ENCODE results near the gene NUDT9. TPM values are rescaled to one million over a fixed set of nuclear protein-coding genes. Genes with fewer than 3 reads are reported as not detected.
"Not testable (repeated sequence)": the region's sequence is repeated elsewhere in the genome, so short reads cannot be mapped to it uniquely, and the experiment has no call there.

Gene NUDT9
- total RNA-seq, 1 experiment from 2014 or later: 11.3 TPM

- intact Hi-C loops (cut with micrococcal nuclease; ENCODE audit: unreplicated experiment): no loop called here
- no TSS peak for BruUV-seq (replicated peaks)
- no peaks in the 10 kb centered on the region for H3K9me3 ChIP-seq (ENCODE audit: low read depth, low read length, poor library complexity, severe bottlenecking)
- no peaks in the 10 kb centered on the region for H3K36me3 ChIP-seq (ENCODE audit: insufficient read depth, low read length, poor library complexity, severe bottlenecking)
- ChIA-PET POLR2A (ENCODE audit: low non-redundant PET) (no interaction called here), CTCF (no interaction called here)
- TF ChIP-seq CTCF (conservative IDR thresholded peaks at IDR 0.05; ENCODE audit: low read depth, low read length): no peak
- TF ChIP-seq EZH2 (IDR thresholded peaks at IDR 0.05; ENCODE audit: borderline replicate concordance, low read depth, low read length, poor library complexity, severe bottlenecking): no peak
- H3K27ac ChIP-seq (ENCODE audit: low read depth, low read length, poor library complexity, severe bottlenecking): no peak overlapping the region
- DNase-seq (ENCODE audit: low spot score): no peak
- H3K27me3 ChIP-seq (replicated peaks; ENCODE audit: insufficient read depth, low read depth, low read length, poor library complexity): no peaks in the 10 kb centered on the region
- no peak overlapping the region for H3K4me3 ChIP-seq (ENCODE audit: low read depth, low read length, poor library complexity, severe bottlenecking)
- no peaks in the 10 kb centered on the region for H3K4me1 ChIP-seq (ENCODE audit: insufficient read depth, low read length, poor library complexity, severe bottlenecking)
Observed at GRCh38 chr4:87399148-87399547, 23.2 kb upstream of the NUDT9 start.

- no peaks in the 10 kb centered on the region for H3K27me3 ChIP-seq (replicated peaks; ENCODE audit: insufficient read depth, low read depth, low read length, poor library complexity)
- BruUV-seq (replicated peaks): no TSS peak
- H3K4me1 ChIP-seq (ENCODE audit: insufficient read depth, low read length, poor library complexity, severe bottlenecking): no peaks in the 10 kb centered on the region
- H3K4me3 ChIP-seq (ENCODE audit: low read depth, low read length, poor library complexity, severe bottlenecking): no peak overlapping the region
- no peaks in the 10 kb centered on the region for H3K36me3 ChIP-seq (ENCODE audit: insufficient read depth, low read length, poor library complexity, severe bottlenecking)
- H3K27ac ChIP-seq (ENCODE audit: low read depth, low read length, poor library complexity, severe bottlenecking): no peak overlapping the region
- TF ChIP-seq CTCF (conservative IDR thresholded peaks at IDR 0.05; ENCODE audit: low read depth, low read length): no peak
- no peak for TF ChIP-seq EZH2 (IDR thresholded peaks at IDR 0.05; ENCODE audit: borderline replicate concordance, low read depth, low read length, poor library complexity, severe bottlenecking)
- H3K9me3 ChIP-seq (ENCODE audit: low read depth, low read length, poor library complexity, severe bottlenecking): no peaks in the 10 kb centered on the region
- ChIA-PET POLR2A (ENCODE audit: low non-redundant PET) (no interaction called here), CTCF (no interaction called here)
- intact Hi-C loops (cut with micrococcal nuclease; ENCODE audit: unreplicated experiment): no loop called here
- no peak for DNase-seq (ENCODE audit: low spot score)
Observed at GRCh38 chr4:87399954-87400353, 22.4 kb upstream of the NUDT9 start.

DNA sequence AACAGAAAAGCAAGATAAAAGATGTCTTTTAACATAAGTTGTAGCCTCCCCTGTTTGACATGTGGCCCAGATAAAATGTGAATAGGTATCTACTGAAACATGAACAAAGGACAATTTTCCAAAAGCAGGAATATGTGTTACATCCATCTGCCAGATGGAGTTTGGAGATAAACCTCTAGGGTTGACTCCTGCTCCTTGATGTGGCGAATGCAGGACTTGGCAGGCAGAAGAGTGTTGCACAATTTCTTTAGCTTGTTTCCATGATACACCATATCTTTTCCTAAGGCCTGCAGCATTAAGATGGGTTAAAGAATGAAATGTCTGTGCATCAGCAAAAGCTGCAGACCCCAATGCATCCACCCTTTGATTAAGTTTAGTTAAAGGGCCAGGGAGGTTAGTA is 18.6 kb upstream of the NUDT9 start:
- H3K4me1 ChIP-seq (ENCODE audit: insufficient read depth, low read length, poor library complexity, severe bottlenecking); H3K27ac ChIP-seq (ENCODE audit: low read depth, low read length, poor library complexity, severe bottlenecking); H3K36me3 ChIP-seq (ENCODE audit: insufficient read depth, low read length, poor library complexity, severe bottlenecking); DNase-seq (ENCODE audit: low spot score); H3K27me3 ChIP-seq (replicated peaks; ENCODE audit: insufficient read depth, low read depth, low read length, poor library complexity); H3K9me3 ChIP-seq (ENCODE audit: low read depth, low read length, poor library complexity, severe bottlenecking); CTCF ChIA-PET; BruUV-seq (replicated peaks); intact Hi-C loops (cut with micrococcal nuclease; ENCODE audit: unreplicated experiment); H3K4me3 ChIP-seq (ENCODE audit: low read depth, low read length, poor library complexity, severe bottlenecking); POLR2A ChIA-PET (ENCODE audit: low non-redundant PET): not testable (repeated sequence)

GRCh38 chr4:87405211-87405820 is 17.1 kb upstream of the NUDT9 start:
- no peaks in the 10 kb centered on the region for H3K27me3 ChIP-seq (replicated peaks; ENCODE audit: insufficient read depth, low read depth, low read length, poor library complexity)
- H3K36me3 ChIP-seq (ENCODE audit: insufficient read depth, low read length, poor library complexity, severe bottlenecking): no peaks in the 10 kb centered on the region
- ChIA-PET CTCF (no interaction called here), POLR2A (ENCODE audit: low non-redundant PET) (no interaction called here)
- no peaks in the 10 kb centered on the region for H3K4me1 ChIP-seq (ENCODE audit: insufficient read depth, low read length, poor library complexity, severe bottlenecking)
- no peak overlapping the region for H3K27ac ChIP-seq (ENCODE audit: low read depth, low read length, poor library complexity, severe bottlenecking)
- no peak for DNase-seq (ENCODE audit: low spot score)
- no TSS peak for BruUV-seq (replicated peaks)
- intact Hi-C loops (cut with micrococcal nuclease; ENCODE audit: unreplicated experiment): no loop called here
- TF ChIP-seq EZH2 (IDR thresholded peaks at IDR 0.05; ENCODE audit: borderline replicate concordance, low read depth, low read length, poor library complexity, severe bottlenecking) (no peak), CTCF (conservative IDR thresholded peaks at IDR 0.05; ENCODE audit: low read depth, low read length) (no peak)
- no peaks in the 10 kb centered on the region for H3K9me3 ChIP-seq (ENCODE audit: low read depth, low read length, poor library complexity, severe bottlenecking)
- no peak overlapping the region for H3K4me3 ChIP-seq (ENCODE audit: low read depth, low read length, poor library complexity, severe bottlenecking)
